MM.1S (cell line): ENCODE data around the gene NUCB2.

ENCODE experiments used
- DNase-seq: peaks from one replicate; pipeline ENCODE4 v3.0.0-alpha.2; 2015
- H2AFZ ChIP-seq: fragments of 300-600 bp; sonication (generic); 2 replicates; pipeline ENCODE4 v1.6.0; 2016; ENCODE audit warnings: antibody characterized with exemption, low read length
- H3F3A ChIP-seq: fragments of 300-600 bp; sonication (generic); 2 replicates; pipeline ENCODE4 v1.6.1; 2016; ENCODE audit warnings: mild to moderate bottlenecking, antibody characterized with exemption, low read length, moderate library complexity, mixed read lengths; ENCODE audit not compliant: insufficient read depth
- H3K27ac ChIP-seq: fragments of 300-600 bp; sonication (generic); 2 replicates; pipeline ENCODE4 v1.5.1; 2016; ENCODE audit warnings: mild to moderate bottlenecking, low read length
- H3K27me3 ChIP-seq: fragments of 300-600 bp; sonication (generic); replicated peaks from 2 replicates; pipeline ENCODE4 v1.6.0; 2016; ENCODE audit warnings: low read length; ENCODE audit not compliant: insufficient read depth
- H3K36me3 ChIP-seq: fragments of 300-600 bp; sonication (generic); replicated peaks from 2 replicates; pipeline ENCODE4 v1.6.1; 2016; ENCODE audit warnings: mild to moderate bottlenecking, low read length, mixed read lengths; ENCODE audit not compliant: insufficient read depth
- H3K4me1 ChIP-seq: fragments of 300-600 bp; sonication (generic); 2 replicates; pipeline ENCODE4 v1.6.1; 2016; ENCODE audit warnings: low read length, mixed read lengths
- H3K4me2 ChIP-seq: fragments of 300-600 bp; sonication (generic); 2 replicates; pipeline ENCODE4 v1.6.0; 2016; ENCODE audit warnings: low read depth, low read length
- H3K4me3 ChIP-seq: fragments of 300-600 bp; sonication (generic); 2 replicates; pipeline ENCODE4 v1.5.1; 2016; ENCODE audit warnings: low read length, mixed read lengths
- H3K79me2 ChIP-seq: fragments of 300-600 bp; sonication (generic); 2 replicates; pipeline ENCODE4 v1.6.1; 2016; ENCODE audit warnings: mixed run types, low read length, mixed read lengths
- H3K9ac ChIP-seq: fragments of 300-600 bp; sonication (generic); 2 replicates; pipeline ENCODE4 v1.6.1; 2016; ENCODE audit warnings: low read length, mixed read lengths
- H3K9me2 ChIP-seq: fragments of 300-600 bp; sonication (generic); replicated peaks from 2 replicates; pipeline ENCODE4 v1.6.1; 2016; ENCODE audit warnings: mild to moderate bottlenecking, low read length, mixed read lengths; ENCODE audit not compliant: insufficient read depth
- H3K9me3 ChIP-seq: fragments of 300-600 bp; sonication (generic); replicated peaks from 2 replicates; pipeline ENCODE4 v1.6.1; 2016; ENCODE audit warnings: mild to moderate bottlenecking, low read length, mixed read lengths; ENCODE audit not compliant: insufficient read depth
- H4K20me1 ChIP-seq: fragments of 300-600 bp; sonication (generic); 2 replicates; pipeline ENCODE4 v1.6.1; 2016; ENCODE audit warnings: mild to moderate bottlenecking, low read length, moderate library complexity, mixed read lengths; ENCODE audit not compliant: insufficient read depth
- EZH2 ChIP-seq: fragments of 300-600 bp; sonication (generic); optimal IDR thresholded peaks from 2 replicates; pipeline ENCODE3; 2017; ENCODE audit warnings: low read depth, mild to moderate bottlenecking, antibody characterized with exemption, low read length, mixed read lengths
- EZH2phosphoT487 ChIP-seq: fragments of 300-600 bp; sonication (generic); IDR thresholded peaks from 2 replicates; pipeline ENCODE4 v1.6.1; 2018; ENCODE audit warnings: antibody characterized with exemption, low read length
- TF ChIP-seq, protein P1 (sequence below): fragments of 300-600 bp; sonication (generic); IDR thresholded peaks from 2 replicates; pipeline ENCODE4 v1.5.1; 2016; ENCODE audit warnings: antibody characterized with exemption, low read length, mixed read lengths

NUCB2 gene

DNA sequence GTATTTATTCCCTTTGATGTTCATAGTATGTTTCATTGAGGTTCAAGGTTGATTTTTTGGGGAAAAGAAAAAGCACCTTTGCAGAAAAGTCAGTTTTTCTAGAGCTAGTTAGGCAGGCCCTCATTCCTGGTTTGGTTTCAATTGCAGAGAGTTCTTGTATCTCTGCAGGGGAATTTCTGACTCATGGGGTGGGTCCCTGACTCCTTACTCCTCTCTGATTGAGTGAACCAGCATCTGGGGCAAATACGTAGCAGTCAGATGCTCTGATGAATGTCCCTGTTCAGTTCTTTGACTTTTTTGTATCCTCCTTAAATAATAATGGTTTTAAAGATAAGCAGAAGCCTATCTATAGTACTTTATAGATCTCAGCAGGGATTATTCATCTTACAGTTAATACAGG is 67.4 kb downstream of the NUCB2 start:
- H3K4me1 ChIP-seq: no peaks in the 10 kb centered on the region
- TF ChIP-seq, protein P1, sequence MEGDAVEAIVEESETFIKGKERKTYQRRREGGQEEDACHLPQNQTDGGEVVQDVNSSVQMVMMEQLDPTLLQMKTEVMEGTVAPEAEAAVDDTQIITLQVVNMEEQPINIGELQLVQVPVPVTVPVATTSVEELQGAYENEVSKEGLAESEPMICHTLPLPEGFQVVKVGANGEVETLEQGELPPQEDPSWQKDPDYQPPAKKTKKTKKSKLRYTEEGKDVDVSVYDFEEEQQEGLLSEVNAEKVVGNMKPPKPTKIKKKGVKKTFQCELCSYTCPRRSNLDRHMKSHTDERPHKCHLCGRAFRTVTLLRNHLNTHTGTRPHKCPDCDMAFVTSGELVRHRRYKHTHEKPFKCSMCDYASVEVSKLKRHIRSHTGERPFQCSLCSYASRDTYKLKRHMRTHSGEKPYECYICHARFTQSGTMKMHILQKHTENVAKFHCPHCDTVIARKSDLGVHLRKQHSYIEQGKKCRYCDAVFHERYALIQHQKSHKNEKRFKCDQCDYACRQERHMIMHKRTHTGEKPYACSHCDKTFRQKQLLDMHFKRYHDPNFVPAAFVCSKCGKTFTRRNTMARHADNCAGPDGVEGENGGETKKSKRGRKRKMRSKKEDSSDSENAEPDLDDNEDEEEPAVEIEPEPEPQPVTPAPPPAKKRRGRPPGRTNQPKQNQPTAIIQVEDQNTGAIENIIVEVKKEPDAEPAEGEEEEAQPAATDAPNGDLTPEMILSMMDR: no peak
- TF ChIP-seq EZH2phosphoT487: no peak
- TF ChIP-seq EZH2: no peak
- no peaks in the 10 kb centered on the region for H3K9me2 ChIP-seq
- H3K79me2 ChIP-seq: no peaks in the 10 kb centered on the region
- no peak overlapping the region for H3K27ac ChIP-seq
- H3K9ac ChIP-seq: no peak overlapping the region
- no peak overlapping the region for H3K4me2 ChIP-seq
- no peaks in the 10 kb centered on the region for H3K27me3 ChIP-seq
- no peak overlapping the region for H2AFZ ChIP-seq
- no peaks in the 10 kb centered on the region for H3K36me3 ChIP-seq
- no peak overlapping the region for H3K4me3 ChIP-seq
- H4K20me1 ChIP-seq: no peaks in the 10 kb centered on the region
- DNase-seq: no peak
- no peaks in the 10 kb centered on the region for H3K9me3 ChIP-seq
- H3F3A ChIP-seq: no peaks in the 10 kb centered on the region

DNA sequence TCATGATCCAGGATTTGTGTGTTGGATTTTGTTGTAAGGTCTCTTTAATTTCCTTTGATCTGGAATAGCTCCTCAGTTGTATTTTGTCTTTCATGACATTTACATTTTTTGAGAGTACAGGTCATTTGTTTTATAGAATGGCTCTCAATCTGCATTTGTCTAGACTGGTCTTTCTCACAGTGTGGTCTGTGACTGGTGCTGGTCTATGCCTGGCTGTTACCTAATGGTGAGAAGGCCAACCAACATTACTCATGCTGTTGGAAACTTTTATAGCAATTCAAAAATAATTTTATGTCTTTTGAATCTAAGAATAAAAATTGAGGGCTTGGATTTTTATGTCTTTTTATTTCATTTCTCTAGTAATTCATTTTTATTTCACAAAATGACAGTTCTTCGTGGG is 71.1 kb downstream of the NUCB2 start:
- H3K4me1 ChIP-seq: 0 out of 2 replicates have a peak, but pooled peaks cover 2% of the 10 kb centered on the region
- no peak for TF ChIP-seq EZH2phosphoT487
- TF ChIP-seq, protein P1: no peak
- TF ChIP-seq EZH2: no peak
- no peak overlapping the region for H3K9ac ChIP-seq
- H3K27me3 ChIP-seq: peaks cover 10% of the 10 kb centered on the region
- no peaks in the 10 kb centered on the region for H3F3A ChIP-seq
- H3K4me2 ChIP-seq: no peak overlapping the region
- no peak for DNase-seq
- H2AFZ ChIP-seq: no peak overlapping the region
- H3K9me2 ChIP-seq: no peaks in the 10 kb centered on the region
- no peaks in the 10 kb centered on the region for H3K36me3 ChIP-seq
- H4K20me1 ChIP-seq: no peaks in the 10 kb centered on the region
- H3K4me3 ChIP-seq: no peak overlapping the region
- no peaks in the 10 kb centered on the region for H3K9me3 ChIP-seq
- H3K27ac ChIP-seq: no peak overlapping the region
- H3K79me2 ChIP-seq: no peaks in the 10 kb centered on the region

DNA sequence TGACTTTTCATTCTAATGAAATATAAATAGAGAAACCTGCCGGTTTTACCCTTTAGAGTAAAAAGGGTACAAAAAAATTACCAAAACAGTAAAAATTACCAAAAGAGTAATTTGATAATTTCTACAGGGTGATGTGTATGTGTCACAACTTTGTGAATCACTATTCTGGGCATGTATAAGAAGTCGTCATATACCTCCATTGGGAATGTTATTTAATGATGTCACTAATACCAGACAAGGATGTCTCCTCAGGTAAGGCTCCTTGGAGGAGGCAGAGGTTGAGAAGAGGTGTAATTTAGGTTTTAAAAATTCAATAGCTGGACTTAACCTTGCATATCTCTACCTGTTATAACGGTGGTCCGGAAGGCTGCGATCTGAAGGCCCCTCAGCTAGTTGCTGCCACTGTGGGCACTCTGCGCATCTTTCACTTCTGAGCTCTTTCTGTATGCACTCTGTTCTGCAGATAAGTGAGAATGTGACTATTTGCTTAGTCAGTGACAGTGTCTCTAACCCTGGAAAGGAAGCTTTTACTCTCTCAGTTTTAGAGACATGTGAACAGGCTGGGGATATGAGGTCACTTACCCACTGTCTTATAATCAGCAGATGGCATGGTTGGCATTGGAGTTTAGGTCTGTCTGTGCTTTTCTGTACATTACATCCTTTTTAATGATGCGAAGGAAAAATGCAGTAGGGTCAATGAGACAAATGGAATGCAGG is 74.1 kb downstream of the NUCB2 start:
- Histone ChIP-seq H2AFZ (no peak overlapping the region), H3K9ac (no peak overlapping the region), H3K27ac (no peak overlapping the region), H3K4me2 (no peak overlapping the region), H3K9me3 (no peaks in the 10 kb centered on the region), H4K20me1 (no peaks in the 10 kb centered on the region), H3K9me2 (no peaks in the 10 kb centered on the region), H3F3A (peaks cover 5% of the 10 kb centered on the region; the same call in 1 of the 2 replicates), H3K4me1 (peaks cover 12% of the 10 kb centered on the region; the same call in 1 of the 2 replicates), H3K36me3 (no peaks in the 10 kb centered on the region), H3K4me3 (no peak overlapping the region), H3K79me2 (no peaks in the 10 kb centered on the region), H3K27me3 (peaks cover 26% of the 10 kb centered on the region)
- TF ChIP-seq, protein P1: no peak
- TF ChIP-seq EZH2 (no peak), EZH2phosphoT487 (no peak)
- DNase-seq: no peak
